ENCODE data around the gene ZFP1.

The ZFP1 gene

DNA sequence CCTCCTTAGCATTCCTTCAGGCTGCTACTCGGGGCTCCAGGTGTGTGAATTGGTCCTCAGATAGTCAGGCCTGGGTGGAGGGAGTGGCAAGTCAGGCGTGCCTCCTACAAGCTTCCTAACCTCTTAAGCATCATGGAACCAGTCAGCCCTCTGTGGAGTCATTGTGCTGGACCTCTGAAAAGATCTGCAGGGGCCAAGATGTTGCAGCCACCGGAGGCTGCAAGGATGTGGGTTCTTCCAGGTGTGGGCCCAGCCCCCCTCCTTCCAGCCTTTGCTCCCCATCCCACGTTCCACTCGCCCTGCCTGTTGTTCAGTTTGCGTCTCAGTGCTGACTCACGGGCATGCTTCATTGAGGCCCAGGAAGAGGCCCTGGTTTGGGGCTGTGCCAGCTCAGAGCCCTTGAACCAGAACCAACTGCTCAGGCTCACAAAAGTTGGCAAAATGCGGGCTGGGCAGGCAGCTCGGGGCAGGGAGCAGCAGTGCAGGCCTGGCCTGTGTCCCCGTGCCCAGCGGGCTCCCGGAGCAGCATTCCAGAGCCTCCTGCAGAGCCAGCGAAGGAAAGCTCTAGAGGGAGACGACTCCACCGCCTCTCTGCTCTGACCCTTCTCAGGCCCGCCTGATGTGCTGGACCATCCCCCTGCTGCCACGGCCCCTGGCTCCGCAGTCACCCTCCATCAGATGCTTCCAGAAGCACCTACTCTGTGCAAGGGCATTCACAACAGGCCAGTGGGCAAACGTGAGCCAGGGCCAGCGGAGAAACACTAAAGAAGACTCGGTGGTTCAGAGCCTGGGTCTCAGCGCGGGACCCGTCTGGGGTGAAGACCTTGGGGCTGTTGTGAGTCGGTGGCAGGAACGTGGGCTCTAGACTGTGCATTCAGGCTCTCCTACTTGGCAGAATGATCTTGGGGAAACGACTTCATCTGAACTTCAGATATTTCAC is 39.3 kb upstream of the ZFP1 start:
- no peak for TF ChIP-seq BACH2 (CRISPR knock-in tag; IDR thresholded peaks at IDR 0.05; ENCODE audit: borderline replicate concordance)
- no peak for TF ChIP-seq ZNF8 (CRISPR knock-in tag; IDR thresholded peaks at IDR 0.05)
- TF ChIP-seq ZFP3 (CRISPR knock-in tag; IDR thresholded peaks at IDR 0.05) = 0 out of 2 replicates have a peak, but pooled peaks have one; percentile 36
- TF ChIP-seq ZNF565 (CRISPR knock-in tag; conservative IDR thresholded peaks at IDR 0.05; ENCODE audit: low read depth) = no peak
- no peak for TF ChIP-seq RARB (CRISPR knock-in tag; IDR thresholded peaks at IDR 0.05)
- TF ChIP-seq SNAI2 (CRISPR knock-in tag; IDR thresholded peaks at IDR 0.05) = 0 out of 2 replicates have a peak, but pooled peaks have one; percentile 41
- peak; percentile 47 for ATAC-seq

DNA sequence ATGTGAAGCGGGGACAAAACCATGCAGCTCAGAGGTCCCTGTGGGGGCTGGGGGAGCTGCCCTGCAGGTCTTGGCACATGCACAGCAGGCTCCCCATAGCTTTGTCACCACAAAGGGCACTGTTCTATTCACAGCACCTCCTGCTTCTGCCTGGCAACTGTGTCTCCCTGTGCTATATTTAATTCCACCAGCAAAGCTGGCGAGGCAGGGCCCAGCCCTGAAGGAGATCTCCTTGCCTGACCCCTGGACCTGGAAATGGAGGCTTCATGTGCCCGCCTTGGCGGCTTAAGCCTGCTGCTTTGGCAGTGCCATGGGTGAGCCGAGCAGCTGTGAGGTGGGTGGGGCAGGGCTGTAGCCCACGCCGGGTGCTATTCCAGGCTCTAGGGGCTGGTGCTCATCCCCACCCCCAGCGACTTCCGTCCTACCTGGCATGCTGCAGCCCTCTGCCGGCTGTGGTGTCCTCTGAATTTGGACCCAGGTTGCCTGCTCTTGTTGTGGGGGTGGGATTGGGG is 38.5 kb upstream of the ZFP1 start:
- ATAC-seq = no peak

DNA sequence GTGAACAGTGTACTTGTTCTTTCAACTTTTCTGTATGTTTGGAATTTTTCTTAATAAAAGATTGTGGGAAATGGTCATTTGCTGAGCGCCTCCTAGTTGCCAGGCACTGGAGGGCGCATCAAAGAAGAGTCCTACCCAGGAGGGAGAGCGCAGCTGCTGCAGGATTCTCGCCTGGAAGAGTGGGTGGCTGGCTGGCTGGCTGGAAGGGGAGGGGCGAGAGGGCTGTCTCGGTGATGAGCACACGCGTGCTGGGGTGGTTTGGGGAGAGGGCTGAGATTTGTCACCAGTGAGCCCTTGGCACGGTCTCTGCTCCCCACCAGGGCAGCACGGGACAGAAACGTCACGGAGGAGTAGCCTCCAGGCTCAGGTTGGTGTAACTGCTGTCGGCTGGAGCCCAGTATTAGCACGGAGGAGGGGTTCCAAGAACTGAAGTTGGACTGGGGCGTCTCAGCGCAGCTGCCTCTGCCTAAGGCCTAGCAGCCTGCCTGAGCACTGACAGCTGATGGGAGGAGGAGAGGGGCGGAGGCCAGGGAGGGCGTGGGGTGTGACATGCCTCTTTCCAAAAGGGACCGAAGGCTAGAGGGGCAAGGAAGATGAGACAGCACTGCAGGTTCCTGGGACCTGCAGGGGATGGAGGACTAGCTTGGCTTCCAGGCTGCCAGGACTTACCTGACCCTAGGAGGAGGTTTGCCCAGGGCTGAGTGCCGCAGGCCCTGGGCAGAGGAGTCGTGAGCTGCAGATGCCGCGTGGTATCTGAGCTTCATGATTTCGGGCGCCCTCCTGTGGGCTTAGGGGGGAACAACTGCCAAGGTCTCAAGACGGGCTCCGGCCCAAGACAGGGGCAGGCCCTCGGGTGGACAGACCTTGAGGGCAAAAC is 37.4 kb upstream of the ZFP1 start:
- TF ChIP-seq, protein P1, sequence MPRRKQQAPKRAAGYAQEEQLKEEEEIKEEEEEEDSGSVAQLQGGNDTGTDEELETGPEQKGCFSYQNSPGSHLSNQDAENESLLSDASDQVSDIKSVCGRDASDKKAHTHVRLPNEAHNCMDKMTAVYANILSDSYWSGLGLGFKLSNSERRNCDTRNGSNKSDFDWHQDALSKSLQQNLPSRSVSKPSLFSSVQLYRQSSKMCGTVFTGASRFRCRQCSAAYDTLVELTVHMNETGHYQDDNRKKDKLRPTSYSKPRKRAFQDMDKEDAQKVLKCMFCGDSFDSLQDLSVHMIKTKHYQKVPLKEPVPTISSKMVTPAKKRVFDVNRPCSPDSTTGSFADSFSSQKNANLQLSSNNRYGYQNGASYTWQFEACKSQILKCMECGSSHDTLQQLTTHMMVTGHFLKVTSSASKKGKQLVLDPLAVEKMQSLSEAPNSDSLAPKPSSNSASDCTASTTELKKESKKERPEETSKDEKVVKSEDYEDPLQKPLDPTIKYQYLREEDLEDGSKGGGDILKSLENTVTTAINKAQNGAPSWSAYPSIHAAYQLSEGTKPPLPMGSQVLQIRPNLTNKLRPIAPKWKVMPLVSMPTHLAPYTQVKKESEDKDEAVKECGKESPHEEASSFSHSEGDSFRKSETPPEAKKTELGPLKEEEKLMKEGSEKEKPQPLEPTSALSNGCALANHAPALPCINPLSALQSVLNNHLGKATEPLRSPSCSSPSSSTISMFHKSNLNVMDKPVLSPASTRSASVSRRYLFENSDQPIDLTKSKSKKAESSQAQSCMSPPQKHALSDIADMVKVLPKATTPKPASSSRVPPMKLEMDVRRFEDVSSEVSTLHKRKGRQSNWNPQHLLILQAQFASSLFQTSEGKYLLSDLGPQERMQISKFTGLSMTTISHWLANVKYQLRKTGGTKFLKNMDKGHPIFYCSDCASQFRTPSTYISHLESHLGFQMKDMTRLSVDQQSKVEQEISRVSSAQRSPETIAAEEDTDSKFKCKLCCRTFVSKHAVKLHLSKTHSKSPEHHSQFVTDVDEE (CRISPR knock-in tag; IDR thresholded peaks at IDR 0.05) = no peak
- TF ChIP-seq TCF4 (CRISPR knock-in tag; IDR thresholded peaks at IDR 0.05; ENCODE audit: borderline replicate concordance) (no peak), ESRRG (CRISPR knock-in tag; IDR thresholded peaks at IDR 0.05) (no peak), PPARA (CRISPR knock-in tag; IDR thresholded peaks at IDR 0.05; ENCODE audit: borderline replicate concordance) (no peak), OSR1 (CRISPR knock-in tag; IDR thresholded peaks at IDR 0.05) (no peak), ZNF70 (CRISPR knock-in tag; IDR thresholded peaks at IDR 0.05) (no peak), ZNF8 (CRISPR knock-in tag; IDR thresholded peaks at IDR 0.05) (no peak), ZC3H10 (CRISPR knock-in tag; IDR thresholded peaks at IDR 0.05) (no peak), ISL1 (CRISPR knock-in tag; IDR thresholded peaks at IDR 0.05) (no peak), GLIS3 (CRISPR knock-in tag; IDR thresholded peaks at IDR 0.05) (no peak)
- TF ChIP-seq, protein P2, sequence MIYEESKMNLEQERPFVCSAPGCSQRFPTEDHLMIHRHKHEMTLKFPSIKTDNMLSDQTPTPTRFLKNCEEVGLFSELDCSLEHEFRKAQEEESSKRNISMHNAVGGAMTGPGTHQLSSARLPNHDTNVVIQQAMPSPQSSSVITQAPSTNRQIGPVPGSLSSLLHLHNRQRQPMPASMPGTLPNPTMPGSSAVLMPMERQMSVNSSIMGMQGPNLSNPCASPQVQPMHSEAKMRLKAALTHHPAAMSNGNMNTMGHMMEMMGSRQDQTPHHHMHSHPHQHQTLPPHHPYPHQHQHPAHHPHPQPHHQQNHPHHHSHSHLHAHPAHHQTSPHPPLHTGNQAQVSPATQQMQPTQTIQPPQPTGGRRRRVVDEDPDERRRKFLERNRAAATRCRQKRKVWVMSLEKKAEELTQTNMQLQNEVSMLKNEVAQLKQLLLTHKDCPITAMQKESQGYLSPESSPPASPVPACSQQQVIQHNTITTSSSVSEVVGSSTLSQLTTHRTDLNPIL (CRISPR knock-in tag; IDR thresholded peaks at IDR 0.05; ENCODE audit: low read depth) = no peak
- TF ChIP-seq, protein P3, sequence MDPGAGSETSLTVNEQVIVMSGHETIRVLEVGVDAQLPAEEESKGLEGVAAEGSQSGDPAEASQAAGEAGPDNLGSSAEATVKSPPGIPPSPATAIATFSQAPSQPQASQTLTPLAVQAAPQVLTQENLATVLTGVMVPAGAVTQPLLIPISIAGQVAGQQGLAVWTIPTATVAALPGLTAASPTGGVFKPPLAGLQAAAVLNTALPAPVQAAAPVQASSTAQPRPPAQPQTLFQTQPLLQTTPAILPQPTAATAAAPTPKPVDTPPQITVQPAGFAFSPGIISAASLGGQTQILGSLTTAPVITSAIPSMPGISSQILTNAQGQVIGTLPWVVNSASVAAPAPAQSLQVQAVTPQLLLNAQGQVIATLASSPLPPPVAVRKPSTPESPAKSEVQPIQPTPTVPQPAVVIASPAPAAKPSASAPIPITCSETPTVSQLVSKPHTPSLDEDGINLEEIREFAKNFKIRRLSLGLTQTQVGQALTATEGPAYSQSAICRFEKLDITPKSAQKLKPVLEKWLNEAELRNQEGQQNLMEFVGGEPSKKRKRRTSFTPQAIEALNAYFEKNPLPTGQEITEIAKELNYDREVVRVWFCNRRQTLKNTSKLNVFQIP (CRISPR knock-in tag; IDR thresholded peaks at IDR 0.05; ENCODE audit: borderline replicate concordance, low read depth) = no peak
- ATAC-seq = peak; percentile 81

More for the DNA sequence above, 38.5 kb upstream of the ZFP1 start:
- TF ChIP-seq PPARA (CRISPR knock-in tag; IDR thresholded peaks at IDR 0.05; ENCODE audit: borderline replicate concordance) (no peak), TOX (CRISPR knock-in tag; IDR thresholded peaks at IDR 0.05; ENCODE audit: borderline replicate concordance) (no peak), TCF4 (CRISPR knock-in tag; IDR thresholded peaks at IDR 0.05; ENCODE audit: borderline replicate concordance) (no peak), ZC3H10 (CRISPR knock-in tag; IDR thresholded peaks at IDR 0.05) (no peak), ZNF565 (CRISPR knock-in tag; conservative IDR thresholded peaks at IDR 0.05; ENCODE audit: low read depth) (no peak), ARNTL (CRISPR knock-in tag; IDR thresholded peaks at IDR 0.05; ENCODE audit: borderline replicate concordance, low read depth) (no peak), RARB (CRISPR knock-in tag; IDR thresholded peaks at IDR 0.05) (no peak), CSDC2 (CRISPR knock-in tag; IDR thresholded peaks at IDR 0.05) (no peak), OSR1 (CRISPR knock-in tag; IDR thresholded peaks at IDR 0.05) (no peak), ZNF70 (CRISPR knock-in tag; IDR thresholded peaks at IDR 0.05) (no peak), ZNF8 (CRISPR knock-in tag; IDR thresholded peaks at IDR 0.05) (no peak), ESRRG (CRISPR knock-in tag; IDR thresholded peaks at IDR 0.05) (no peak), BACH2 (CRISPR knock-in tag; IDR thresholded peaks at IDR 0.05; ENCODE audit: borderline replicate concordance) (no peak)
- TF ChIP-seq, protein P4, sequence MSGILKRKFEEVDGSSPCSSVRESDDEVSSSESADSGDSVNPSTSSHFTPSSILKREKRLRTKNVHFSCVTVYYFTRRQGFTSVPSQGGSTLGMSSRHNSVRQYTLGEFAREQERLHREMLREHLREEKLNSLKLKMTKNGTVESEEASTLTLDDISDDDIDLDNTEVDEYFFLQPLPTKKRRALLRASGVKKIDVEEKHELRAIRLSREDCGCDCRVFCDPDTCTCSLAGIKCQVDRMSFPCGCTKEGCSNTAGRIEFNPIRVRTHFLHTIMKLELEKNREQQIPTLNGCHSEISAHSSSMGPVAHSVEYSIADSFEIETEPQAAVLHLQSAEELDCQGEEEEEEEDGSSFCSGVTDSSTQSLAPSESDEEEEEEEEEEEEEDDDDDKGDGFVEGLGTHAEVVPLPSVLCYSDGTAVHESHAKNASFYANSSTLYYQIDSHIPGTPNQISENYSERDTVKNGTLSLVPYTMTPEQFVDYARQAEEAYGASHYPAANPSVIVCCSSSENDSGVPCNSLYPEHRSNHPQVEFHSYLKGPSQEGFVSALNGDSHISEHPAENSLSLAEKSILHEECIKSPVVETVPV (CRISPR knock-in tag; IDR thresholded peaks at IDR 0.05) = no peak
- TF ChIP-seq, protein P5, sequence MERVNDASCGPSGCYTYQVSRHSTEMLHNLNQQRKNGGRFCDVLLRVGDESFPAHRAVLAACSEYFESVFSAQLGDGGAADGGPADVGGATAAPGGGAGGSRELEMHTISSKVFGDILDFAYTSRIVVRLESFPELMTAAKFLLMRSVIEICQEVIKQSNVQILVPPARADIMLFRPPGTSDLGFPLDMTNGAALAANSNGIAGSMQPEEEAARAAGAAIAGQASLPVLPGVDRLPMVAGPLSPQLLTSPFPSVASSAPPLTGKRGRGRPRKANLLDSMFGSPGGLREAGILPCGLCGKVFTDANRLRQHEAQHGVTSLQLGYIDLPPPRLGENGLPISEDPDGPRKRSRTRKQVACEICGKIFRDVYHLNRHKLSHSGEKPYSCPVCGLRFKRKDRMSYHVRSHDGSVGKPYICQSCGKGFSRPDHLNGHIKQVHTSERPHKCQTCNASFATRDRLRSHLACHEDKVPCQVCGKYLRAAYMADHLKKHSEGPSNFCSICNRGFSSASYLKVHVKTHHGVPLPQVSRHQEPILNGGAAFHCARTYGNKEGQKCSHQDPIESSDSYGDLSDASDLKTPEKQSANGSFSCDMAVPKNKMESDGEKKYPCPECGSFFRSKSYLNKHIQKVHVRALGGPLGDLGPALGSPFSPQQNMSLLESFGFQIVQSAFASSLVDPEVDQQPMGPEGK (CRISPR knock-in tag; IDR thresholded peaks at IDR 0.05; ENCODE audit: borderline replicate concordance) = no peak
